Measurements from ENCODE around the gene MAPK11.

MAPK11 gene

DNA sequence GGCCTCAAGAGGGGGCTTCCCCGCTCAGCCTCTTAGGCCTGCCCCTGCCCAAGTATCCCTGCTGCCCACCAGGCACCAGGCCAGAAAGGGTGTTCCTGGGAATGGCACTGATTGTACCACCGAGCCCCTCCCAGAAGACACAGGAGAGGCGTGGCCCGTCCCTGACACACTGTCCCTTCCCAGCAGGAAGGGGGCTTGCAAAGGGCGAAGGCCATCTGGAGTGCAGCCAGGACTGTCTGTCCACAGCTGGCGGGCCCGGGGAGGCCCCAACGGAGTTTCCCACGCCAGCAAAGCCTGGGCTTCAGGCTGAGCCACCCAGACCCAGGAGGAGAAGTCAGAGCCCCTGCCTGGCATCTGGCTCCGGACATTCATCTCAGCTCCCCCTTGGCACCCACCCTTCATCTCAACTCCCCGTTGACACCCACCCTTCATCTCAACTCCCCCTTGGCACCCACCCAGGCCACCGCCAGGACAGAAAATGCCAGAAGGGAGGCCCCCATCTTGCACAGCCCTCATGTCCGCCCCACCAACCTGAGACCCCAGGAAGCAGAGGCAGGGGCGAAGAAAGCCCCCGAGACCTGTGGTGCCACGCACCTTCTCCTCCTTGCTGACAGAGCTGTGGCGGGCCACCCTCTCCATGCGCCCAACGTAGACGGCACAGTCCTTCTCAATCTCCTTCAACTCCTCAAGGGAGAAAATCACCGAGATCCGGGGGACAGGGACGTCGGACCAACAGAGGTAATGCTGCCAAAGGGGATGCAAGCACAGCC is 44.8 kb downstream of the MAPK11 start:
- Histone ChIP-seq H3K36me3 (peaks cover 47% of the 10 kb centered on the region), H3K4me1 (no peaks in the 10 kb centered on the region), H3K9me3 (no peaks in the 10 kb centered on the region), H3K4me3 (ENCODE audit: low read depth, low read length) (no peak overlapping the region), H3K27me3 (no peaks in the 10 kb centered on the region)
- no peak for TF ChIP-seq CTCF (IDR thresholded peaks at IDR 0.05; ENCODE audit: low read depth, low read length)
- no peak for DNase-seq

DNA sequence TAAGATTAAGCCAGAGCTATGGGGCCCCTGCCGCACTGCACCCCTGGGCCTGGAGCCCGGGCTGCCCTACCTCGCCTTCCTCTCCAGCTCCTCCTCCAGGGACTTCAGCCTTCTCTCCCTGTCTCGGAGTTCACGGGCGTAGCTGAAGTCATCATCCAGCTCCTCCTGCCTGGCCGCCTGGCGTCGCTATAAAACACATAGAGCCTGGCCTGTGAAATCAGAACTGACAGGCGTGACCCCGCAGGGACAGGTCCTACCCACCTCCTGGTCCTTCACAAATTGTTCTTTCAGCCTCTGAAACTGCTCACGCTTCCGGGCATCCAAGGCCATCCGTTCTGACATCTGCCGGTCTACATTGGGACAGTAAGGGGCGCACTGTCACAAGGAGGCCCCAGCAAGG is 46.1 kb downstream of the MAPK11 start:
- H3K4me3 ChIP-seq (ENCODE audit: low read depth, low read length), result no peak overlapping the region
- no peak for DNase-seq
- TF ChIP-seq CTCF (IDR thresholded peaks at IDR 0.05; ENCODE audit: low read depth, low read length), result no peak
- H3K36me3 ChIP-seq, result peaks cover 55% of the 10 kb centered on the region
- H3K9me3 ChIP-seq, result no peaks in the 10 kb centered on the region
- no peaks in the 10 kb centered on the region for H3K27me3 ChIP-seq
- H3K4me1 ChIP-seq, result peaks cover 8% of the 10 kb centered on the region; the same call in 1 of the 2 replicates

DNA sequence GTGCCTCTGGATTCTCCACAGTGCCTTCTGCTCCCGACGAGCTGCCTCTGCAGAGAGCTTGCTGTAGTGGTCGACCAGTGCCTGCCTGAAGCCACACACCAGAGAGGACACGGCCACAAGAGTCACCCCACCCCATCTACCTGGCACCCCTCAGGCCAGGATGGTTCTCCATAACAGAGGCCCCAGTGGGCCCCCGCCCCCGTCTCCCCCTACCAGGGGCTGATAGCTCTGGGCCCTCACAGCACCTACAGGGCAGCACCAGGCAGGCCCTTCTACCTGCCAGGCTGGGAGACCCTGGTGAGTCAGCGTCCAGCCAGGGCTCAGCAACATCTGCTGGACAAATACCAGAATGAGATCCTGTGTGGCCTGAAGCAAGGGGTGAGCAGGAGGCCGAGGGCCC is 47.7 kb downstream of the MAPK11 start:
- peaks cover 64% of the 10 kb centered on the region for H3K36me3 ChIP-seq
- no peaks in the 10 kb centered on the region for H3K27me3 ChIP-seq
- TF ChIP-seq CTCF (IDR thresholded peaks at IDR 0.05; ENCODE audit: low read depth, low read length), result no peak
- H3K4me1 ChIP-seq, result peaks cover 9% of the 10 kb centered on the region; the same call in 1 of the 2 replicates
- no peak for DNase-seq
- H3K4me3 ChIP-seq (ENCODE audit: low read depth, low read length), result no peak overlapping the region
- no peaks in the 10 kb centered on the region for H3K9me3 ChIP-seq

DNA sequence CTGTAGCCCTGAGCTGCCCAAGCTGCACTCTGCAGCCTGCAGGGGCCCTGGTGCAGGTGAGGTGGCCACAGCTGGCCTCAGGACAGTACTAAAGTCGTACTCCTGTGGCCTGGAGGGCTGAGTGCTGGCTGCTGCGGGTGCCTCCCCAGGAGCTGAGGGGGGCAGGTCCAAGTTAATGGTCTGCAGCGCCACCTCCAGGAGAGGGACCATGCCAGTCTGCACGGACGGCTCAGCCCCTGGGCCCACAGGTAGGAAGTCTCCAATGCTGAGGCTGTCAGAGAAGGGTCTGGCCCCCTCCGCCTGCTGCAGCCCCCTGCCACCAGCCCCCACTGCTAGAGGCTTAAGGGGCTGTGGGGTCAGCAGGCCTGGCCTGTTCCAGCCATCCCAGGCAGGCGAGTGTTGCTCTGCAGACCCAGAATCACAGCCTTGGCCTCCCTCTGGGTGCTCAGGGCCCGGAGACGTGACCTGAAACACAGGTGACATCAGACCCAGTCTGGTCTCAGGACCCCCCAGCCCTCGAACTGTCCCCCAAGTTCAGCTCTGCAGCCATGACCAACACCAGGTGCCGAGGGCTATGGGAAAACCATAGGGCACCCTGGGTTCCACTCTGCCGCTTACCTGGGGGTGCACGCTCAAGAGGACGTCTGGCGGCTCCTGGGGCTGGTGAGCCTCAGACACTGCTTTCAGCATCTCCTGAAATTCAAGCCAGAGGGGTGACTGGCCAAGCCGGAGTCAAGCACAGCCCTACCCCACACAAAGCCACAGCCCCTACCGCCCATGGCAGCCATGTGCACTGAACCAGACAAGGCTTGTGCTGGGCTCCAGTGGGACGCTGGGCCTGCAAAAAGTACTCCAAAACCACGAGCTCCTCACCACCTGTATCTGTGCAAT is 48.5 kb downstream of the MAPK11 start:
- Histone ChIP-seq H3K4me3 (ENCODE audit: low read depth, low read length) (no peak overlapping the region), H3K36me3 (peaks cover 71% of the 10 kb centered on the region), H3K4me1 (peaks cover 9% of the 10 kb centered on the region; the same call in 1 of the 2 replicates), H3K27me3 (no peaks in the 10 kb centered on the region), H3K9me3 (no peaks in the 10 kb centered on the region)
- TF ChIP-seq CTCF (IDR thresholded peaks at IDR 0.05; ENCODE audit: low read depth, low read length), result no peak
- DNase-seq, result no peak

GRCh38 chr22:50220603-50221409 is 49.4 kb downstream of the MAPK11 start:
- TF ChIP-seq CTCF (IDR thresholded peaks at IDR 0.05; ENCODE audit: low read depth, low read length), result no peak
- Histone ChIP-seq H3K4me1 (peaks cover 9% of the 10 kb centered on the region; the same call in 1 of the 2 replicates), H3K9me3 (no peaks in the 10 kb centered on the region), H3K27me3 (no peaks in the 10 kb centered on the region), H3K4me3 (ENCODE audit: low read depth, low read length) (no peak overlapping the region), H3K36me3 (peaks cover 75% of the 10 kb centered on the region)
- no peak for DNase-seq
